K562 (cell line): ENCODE results near the gene ADNP. TPM values are rescaled to one million over a fixed set of nuclear protein-coding genes. Genes with fewer than 3 reads are reported as not detected.

Experiments used
- ATF1 ChIP-seq, 2 experiments: fragments of 450-650 bp in 1 of 2; IDR thresholded peaks; 2 replicates each; pipeline ENCODE4 v1.6.1; 2016; ENCODE audit warnings: missing compliant biosample characterization in 1 of 2, missing genetic modification characterization in 1 of 2
- ATF7 ChIP-seq: fragments of 450-650 bp; IDR thresholded peaks from 2 replicates; pipeline ENCODE4 v1.7.1; 2014; ENCODE audit warnings: mild to moderate bottlenecking, moderate library complexity
- C11orf30 ChIP-seq: fragments of 450-650 bp; IDR thresholded peaks from 2 replicates; pipeline ENCODE4 v1.6.1; 2016; ENCODE audit warnings: low read depth, mild to moderate bottlenecking
- CBX1 ChIP-seq: sonication (generic); IDR thresholded peaks from 2 replicates; pipeline ENCODE4 v1.6.1; 2016; ENCODE audit warnings: antibody characterized with exemption, low read depth, mild to moderate bottlenecking
- COPS2 ChIP-seq: fragments of 450-650 bp; conservative IDR thresholded peaks from 2 replicates; pipeline ENCODE4 v1.6.1; 2016; ENCODE audit warnings: mild to moderate bottlenecking, moderate library complexity
- CTBP1 ChIP-seq: fragments of 450-650 bp; IDR thresholded peaks from 2 replicates; pipeline ENCODE4 v1.6.1; 2016; ENCODE audit warnings: borderline replicate concordance
- DPF2 ChIP-seq: fragments of 450-650 bp; IDR thresholded peaks from 2 replicates; pipeline ENCODE4 v1.6.1; 2016
- HMG20B ChIP-seq: fragments of 250-450 bp; sonication (Bioruptor Pico); IDR thresholded peaks from 2 replicates; pipeline ENCODE4 v1.5.0; 2021; ENCODE audit warnings: mild to moderate bottlenecking
- MCM5 ChIP-seq: fragments of 450-650 bp; IDR thresholded peaks from 2 replicates; pipeline ENCODE4 v1.6.1; 2016; ENCODE audit warnings: low read depth
- MTA2 ChIP-seq: fragments of 450-650 bp; IDR thresholded peaks from 2 replicates; pipeline ENCODE4 v1.6.1; 2016; ENCODE audit warnings: low read depth
- NCOA6 ChIP-seq: fragments of 450-650 bp; IDR thresholded peaks from 2 replicates; pipeline ENCODE4 v1.6.1; 2017; ENCODE audit warnings: mild to moderate bottlenecking
- POLR2AphosphoS2 ChIP-seq: IDR thresholded peaks from 2 replicates; pipeline ENCODE4 v1.6.1; 2012; ENCODE audit warnings: low read length, improper control_type of control experiment
- RAD51 ChIP-seq: fragments of 450-650 bp; IDR thresholded peaks from 2 replicates; pipeline ENCODE4 v1.7.1; 2016; ENCODE audit warnings: low read depth, mild to moderate bottlenecking, borderline replicate concordance
- RBM14 ChIP-seq: fragments of 200-400 bp; formaldehyde crosslinking; IDR thresholded peaks from 2 replicates; pipeline ENCODE4 v1.6.1; 2018; ENCODE audit warnings: low read depth, mild to moderate bottlenecking, low read length, moderate library complexity, borderline replicate concordance; ENCODE audit not compliant: insufficient read depth
- SIN3B ChIP-seq: fragments of 450-650 bp; IDR thresholded peaks from 2 replicates; pipeline ENCODE4 v1.6.1; 2017; ENCODE audit warnings: low read depth, mild to moderate bottlenecking, moderate library complexity
- SMARCA5 ChIP-seq: fragments of 450-650 bp; IDR thresholded peaks from 2 replicates; pipeline ENCODE4 v1.6.1; 2016
- TFAM ChIP-seq: fragments of 250-450 bp; sonication (Bioruptor Pico); conservative IDR thresholded peaks from 2 replicates; pipeline ENCODE4 v1.5.0; 2021; ENCODE audit warnings: mild to moderate bottlenecking, moderate library complexity
- USF2 ChIP-seq: sonication (generic); formaldehyde crosslinking; IDR thresholded peaks from 2 replicates; pipeline ENCODE4 v1.5.0; 2020; ENCODE audit warnings: missing genetic modification reagents
- ZBTB5 ChIP-seq: fragments of 450-650 bp; IDR thresholded peaks from 2 replicates; pipeline ENCODE4 v1.6.1; 2017; ENCODE audit warnings: antibody characterized with exemption
- ZFP1 ChIP-seq: fragments of 450-650 bp; formaldehyde crosslinking; IDR thresholded peaks from 2 replicates; pipeline ENCODE4 v1.4.0; 2020; ENCODE audit warnings: mild to moderate bottlenecking, mixed read lengths
- ZNF197 ChIP-seq: fragments of 200-800 bp; sonication (Bioruptor generic); IDR thresholded peaks from 2 replicates; pipeline ENCODE4 v1.6.1; 2016; ENCODE audit warnings: low read depth, missing genetic modification characterization, missing compliant biosample characterization
- ZNF699 ChIP-seq: fragments of 250-450 bp; sonication (Bioruptor Pico); IDR thresholded peaks from 2 replicates; pipeline ENCODE4 v1.8.0; 2021; ENCODE audit warnings: mild to moderate bottlenecking, moderate library complexity; ENCODE audit not compliant: insufficient replicate concordance
- polyA plus RNA-seq, 8 experiments: library from polyadenylated mRNA; depleted of rRNA in 4 of 8; stranded (reverse) in 5 of 8; unstranded in 3 of 8; fragments of >200 nt; fragmentation: Nextera tagmentation in 2 of 8; fragmentation: Illumina TruSeq in 1 of 8; extraction: Ambion mirVana in 2 of 8; extraction: Trizol in 1 of 8; gene quantifications; 2 replicates each; pipeline versions ENCODE4 v1.2.1 to v1.2.3, GENCODE V29; 2011 to 2014; ENCODE audit warnings: inconsistent platforms in 1 of 8, missing spikeins in 1 of 8
- total RNA-seq, 7 experiments: library from RNA; depleted of rRNA in 6 of 7; stranded (reverse); fragments of >200 nt in 6 of 7; fragmentation: Illumina TruSeq in 2 of 7; extraction: Trizol in 2 of 7; gene quantifications; 2 replicates each; pipeline versions ENCODE4 v1.2.1 to v1.2.3, GENCODE V29; 2011 to 2021; ENCODE audit warnings: low replicate concordance in 1 of 7
- TF ChIP-seq, protein P1 (sequence below): fragments of 200-400 bp; formaldehyde crosslinking; IDR thresholded peaks from 2 replicates; pipeline ENCODE4 v1.6.1; 2017; ENCODE audit warnings: mild to moderate bottlenecking, low read depth, low read length, moderate library complexity
- TF ChIP-seq, protein P2 (sequence below): fragments of 250-450 bp; sonication (Bioruptor Pico); IDR thresholded peaks from 2 replicates; pipeline ENCODE4 v1.8.0; 2021; ENCODE audit warnings: borderline replicate concordance, mild to moderate bottlenecking, moderate library complexity; ENCODE audit not compliant: poor library complexity, severe bottlenecking

Gene ADNP
- total and polyA plus RNA-seq, 9 of the 15 experiments (the other 6 are each of a cell fraction or from before 2014, with no cell fraction given), result 17.8 to 59.9 (median 25.3) TPM

GRCh38 chr20:50929299-50930138, 1.7 kb downstream of the ADNP start (continued):
- TF ChIP-seq NCOA6 (no peak), ZFP1 (CRISPR knock-in tag) (no peak), ZNF197 (no peak), ATF7 (peak; percentile 71; the same call in 1 of the 2 replicates), RBM14 (no peak), CBX1 (0 out of 2 replicates have a peak, but pooled peaks have one; percentile 63), ZBTB5 (no peak), MTA2 (0 out of 2 replicates have a peak, but pooled peaks have one; percentile 9), ATF1 (CRISPR knock-in tag; IDR thresholded peaks at IDR 0.05) (no peak), ATF1 (tag; IDR thresholded peaks at IDR 0.05) (peak; percentile 69), HMG20B (CRISPR knock-in tag) (no peak), TFAM (CRISPR knock-in tag) (no peak), USF2 (no peak), COPS2 (no peak), ZNF699 (no peak), SMARCA5 (no peak), RAD51 (no peak; the same call in 1 of the 2 replicates), C11orf30 (peak; percentile 18; the same call in 1 of the 2 replicates), MCM5 (no peak), SIN3B (no peak), CTBP1 (peak; percentile 63; the same call in 1 of the 2 replicates), POLR2AphosphoS2 (no peak), DPF2 (peak; percentile 76)
- TF ChIP-seq, protein P1, sequence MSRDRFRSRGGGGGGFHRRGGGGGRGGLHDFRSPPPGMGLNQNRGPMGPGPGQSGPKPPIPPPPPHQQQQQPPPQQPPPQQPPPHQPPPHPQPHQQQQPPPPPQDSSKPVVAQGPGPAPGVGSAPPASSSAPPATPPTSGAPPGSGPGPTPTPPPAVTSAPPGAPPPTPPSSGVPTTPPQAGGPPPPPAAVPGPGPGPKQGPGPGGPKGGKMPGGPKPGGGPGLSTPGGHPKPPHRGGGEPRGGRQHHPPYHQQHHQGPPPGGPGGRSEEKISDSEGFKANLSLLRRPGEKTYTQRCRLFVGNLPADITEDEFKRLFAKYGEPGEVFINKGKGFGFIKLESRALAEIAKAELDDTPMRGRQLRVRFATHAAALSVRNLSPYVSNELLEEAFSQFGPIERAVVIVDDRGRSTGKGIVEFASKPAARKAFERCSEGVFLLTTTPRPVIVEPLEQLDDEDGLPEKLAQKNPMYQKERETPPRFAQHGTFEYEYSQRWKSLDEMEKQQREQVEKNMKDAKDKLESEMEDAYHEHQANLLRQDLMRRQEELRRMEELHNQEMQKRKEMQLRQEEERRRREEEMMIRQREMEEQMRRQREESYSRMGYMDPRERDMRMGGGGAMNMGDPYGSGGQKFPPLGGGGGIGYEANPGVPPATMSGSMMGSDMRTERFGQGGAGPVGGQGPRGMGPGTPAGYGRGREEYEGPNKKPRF, result no peak
- TF ChIP-seq, protein P2, sequence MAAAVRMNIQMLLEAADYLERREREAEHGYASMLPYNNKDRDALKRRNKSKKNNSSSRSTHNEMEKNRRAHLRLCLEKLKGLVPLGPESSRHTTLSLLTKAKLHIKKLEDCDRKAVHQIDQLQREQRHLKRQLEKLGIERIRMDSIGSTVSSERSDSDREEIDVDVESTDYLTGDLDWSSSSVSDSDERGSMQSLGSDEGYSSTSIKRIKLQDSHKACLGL (CRISPR knock-in tag), result no peak
